RPMI8226 (cell line): ENCODE data around the gene CYFIP2.
A peak's percentile ranks its signal among the peaks of the same experiment; 100 is the strongest.
"Not testable (repeated sequence)": the region's sequence is repeated elsewhere in the genome, so short reads cannot be mapped to it uniquely, and the experiment has no call there.

Experiments used
- DNase-seq: peaks from one replicate; pipeline ENCODE4 v3.0.0-alpha.2; 2015

Gene CYFIP2

DNA sequence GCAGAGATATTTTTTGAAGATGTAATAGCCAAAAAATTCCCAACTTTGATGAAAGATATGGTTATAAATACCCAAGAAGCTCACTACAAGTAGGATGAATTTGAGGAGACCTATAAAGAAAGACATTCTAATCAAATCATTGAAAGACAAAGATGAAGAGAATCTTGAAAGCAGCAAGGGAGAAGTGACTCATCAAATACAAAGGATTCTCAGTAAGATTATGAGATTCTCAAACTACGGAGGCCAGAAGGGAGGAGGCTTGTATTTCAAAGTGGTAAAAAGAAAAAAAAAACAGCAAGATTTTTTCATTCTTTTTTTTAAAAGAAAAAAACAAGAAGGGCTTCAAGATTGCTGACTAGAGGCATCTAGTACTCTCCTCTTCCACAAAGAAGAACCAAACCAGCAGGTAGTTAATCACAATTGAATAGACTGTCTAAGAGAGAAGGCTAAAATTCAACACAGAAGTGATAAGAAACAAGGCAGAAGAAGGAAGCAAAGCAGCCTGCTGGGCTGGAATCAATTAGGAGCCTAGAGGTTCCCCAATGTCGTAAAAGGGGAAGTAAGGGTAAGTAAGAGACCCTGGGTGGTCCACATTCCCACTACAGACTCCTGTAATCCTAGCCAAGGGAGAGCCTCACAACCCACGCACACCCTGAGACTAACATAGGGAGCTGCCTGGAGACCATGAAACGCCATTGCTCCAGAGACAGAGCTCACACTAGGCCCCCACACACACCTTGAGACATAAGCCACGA, 135.0 kb downstream of the CYFIP2 start:
- DNase-seq: no peak

DNA sequence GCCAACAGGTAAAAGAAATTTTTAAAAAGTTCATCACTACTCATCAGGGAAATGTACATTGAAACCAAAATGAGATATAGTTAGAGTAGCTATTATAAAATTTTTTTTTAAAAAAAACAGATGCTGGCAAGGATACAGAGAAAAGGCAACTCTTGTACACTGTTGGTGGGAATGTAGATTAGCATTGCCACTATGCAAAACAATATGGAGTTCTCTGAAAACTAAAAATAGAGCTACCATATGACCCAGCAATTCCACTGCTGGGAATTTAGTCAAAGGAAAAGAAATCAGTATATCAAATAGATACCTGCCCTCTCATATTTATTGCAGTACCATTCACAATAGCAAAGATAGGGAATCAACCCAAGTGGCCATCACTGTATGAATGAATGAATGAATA, 149.9 kb downstream of the CYFIP2 start:
- no peak for DNase-seq

DNA sequence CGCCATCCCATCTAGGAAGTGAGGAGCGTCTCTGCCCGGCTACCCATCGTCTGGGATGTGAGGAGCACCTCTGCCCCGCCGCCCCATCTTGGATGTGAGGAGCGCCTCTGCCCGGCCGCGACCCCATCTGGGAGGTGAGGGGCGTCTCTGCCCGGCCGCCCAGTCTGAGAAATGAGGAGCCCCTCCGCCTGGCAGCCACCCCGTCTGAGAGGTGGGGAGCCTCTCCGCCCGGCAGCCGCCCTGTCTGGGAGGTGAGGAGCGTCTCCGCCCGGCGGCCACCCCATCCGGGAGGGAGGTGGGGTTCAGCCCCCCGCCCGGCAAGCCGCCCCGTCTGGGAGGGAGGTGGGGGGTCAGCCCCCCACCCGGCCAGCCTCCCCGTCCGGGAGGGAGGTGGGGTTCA, 153.6 kb downstream of the CYFIP2 start:
- not testable (repeated sequence) for DNase-seq

DNA sequence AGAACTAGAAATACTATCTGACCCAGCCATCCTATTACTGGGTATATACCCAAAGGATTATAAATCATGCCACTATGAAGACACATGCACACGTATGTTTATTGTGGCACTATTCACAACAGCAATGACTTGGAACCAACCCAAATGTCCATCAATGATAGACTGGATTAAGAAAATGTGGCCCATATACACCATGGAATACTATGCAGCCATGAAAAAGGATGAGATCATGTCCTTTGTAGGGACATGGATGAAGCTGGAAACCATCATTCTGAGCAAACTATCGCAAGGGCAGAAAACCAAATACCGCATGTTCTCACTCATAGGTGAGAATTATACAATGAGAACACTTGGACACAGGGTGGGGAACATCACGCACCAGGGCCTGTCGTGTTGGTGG, 164.0 kb downstream of the CYFIP2 start:
- not testable (repeated sequence) for DNase-seq

DNA sequence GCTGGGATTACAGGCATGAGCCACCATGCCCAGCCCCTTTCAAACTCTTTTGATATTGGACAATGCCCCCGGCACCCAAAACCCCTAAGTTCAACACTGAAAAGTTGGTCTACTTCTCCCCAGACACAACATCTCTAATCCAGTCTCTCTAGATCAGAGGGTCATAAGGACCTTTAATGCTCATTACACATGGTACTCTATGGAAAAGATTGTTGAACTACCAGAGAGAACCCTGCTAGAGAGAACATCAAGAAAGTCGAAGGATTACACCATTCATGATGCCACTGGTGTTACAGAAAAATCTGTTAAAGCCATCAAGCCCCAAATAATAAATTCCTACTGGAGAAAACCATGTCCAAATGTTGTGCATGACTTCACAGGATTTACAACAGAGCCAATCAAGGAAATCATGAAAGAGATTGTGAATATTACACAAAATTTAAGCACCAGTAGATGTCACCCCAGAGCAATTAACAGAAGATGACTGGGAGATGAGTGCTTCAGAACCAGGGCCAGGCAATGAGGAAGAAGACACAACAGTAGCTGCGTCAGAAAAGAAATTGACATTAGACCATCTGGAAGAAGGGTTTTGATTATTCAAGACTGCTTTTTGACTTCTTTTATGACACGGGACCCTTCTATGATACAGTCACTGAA, 165.7 kb downstream of the CYFIP2 start:
- peak; percentile 64 for DNase-seq

DNA sequence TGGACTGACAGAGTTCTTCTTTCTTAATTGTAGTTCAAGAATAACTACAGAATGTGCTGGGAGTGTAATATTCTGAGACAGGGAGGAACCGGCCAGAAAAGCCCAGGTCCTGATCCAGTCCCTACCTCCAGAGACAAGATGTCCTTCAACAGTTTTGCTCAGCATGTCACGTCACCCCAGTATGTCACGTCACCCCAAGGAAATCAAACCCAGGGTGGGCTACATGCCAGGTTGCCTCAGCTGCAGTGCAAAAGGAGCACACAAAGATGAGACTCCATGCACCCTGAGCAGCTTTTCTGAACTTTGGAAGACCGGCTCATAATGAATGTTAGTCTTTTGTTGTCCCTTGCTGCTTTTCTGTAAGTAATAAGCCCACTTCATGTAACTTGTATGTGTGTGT, 168.2 kb downstream of the CYFIP2 start:
- DNase-seq: no peak

DNA sequence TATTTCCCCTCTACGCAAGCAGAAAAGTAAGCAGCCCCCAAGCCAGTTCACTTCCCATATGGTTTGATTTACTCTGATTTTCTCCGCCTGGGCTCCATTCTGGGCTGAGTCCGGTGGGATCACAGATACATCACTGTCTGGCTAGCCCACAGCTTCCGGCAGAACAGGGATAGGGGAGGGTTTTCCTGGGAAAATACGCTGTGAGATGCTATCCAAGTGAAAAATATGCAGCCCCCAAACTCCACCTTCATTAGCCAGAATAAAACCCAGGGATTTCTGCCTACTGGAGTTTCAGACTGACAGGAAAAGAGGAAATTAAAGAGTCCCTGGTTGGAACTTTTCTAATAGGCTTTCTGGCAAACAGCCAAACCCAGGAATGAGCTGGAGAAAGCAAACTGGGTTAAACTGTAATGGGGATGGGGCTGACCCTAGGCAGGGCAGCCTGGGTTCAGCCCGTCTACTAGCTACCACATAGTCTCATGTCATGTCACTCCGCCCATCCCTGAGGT, 177.2 kb downstream of the CYFIP2 start:
- DNase-seq: no peak

DNA sequence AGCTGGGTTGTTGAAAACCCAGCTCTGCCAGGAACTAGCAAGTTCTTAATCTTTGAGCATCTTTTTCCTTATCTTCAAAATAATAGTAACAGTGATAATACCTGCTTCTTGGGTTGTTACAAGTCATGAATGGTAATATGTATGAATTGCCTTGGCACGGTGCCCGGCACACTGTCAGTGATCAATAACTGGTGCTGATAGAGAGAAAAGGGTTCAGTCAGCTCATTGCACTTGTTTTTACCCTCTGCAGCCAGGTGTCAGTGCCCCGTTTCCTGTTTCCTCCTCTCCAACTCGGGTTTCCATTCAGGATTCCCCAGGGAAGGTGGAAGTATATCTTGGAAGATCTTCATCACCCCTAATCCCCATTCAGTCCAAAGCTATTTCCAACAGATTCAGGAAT, 178.3 kb downstream of the CYFIP2 start:
- no peak for DNase-seq
